Lower leg skin (tissue), 3 donors: Measurements from ENCODE around the gene MICALL2.

Experiments
- CTCF ChIP-seq, 3 donors: fragments of 450-650 bp; IDR thresholded peaks; one replicate each; pipeline ENCODE4 v1.5.1; 2016; ENCODE audit warnings: antibody characterized with exemption in 3 of 3, mild to moderate bottlenecking in 3 of 3, moderate library complexity in 2 of 3
- POLR2A ChIP-seq, 2 donors: fragments of 450-650 bp; IDR thresholded peaks; one replicate each; pipeline ENCODE4 v1.6.1; 2016 to 2017; ENCODE audit warnings: antibody characterized with exemption in 2 of 2, mild to moderate bottlenecking in 1 of 2, moderate library complexity in 1 of 2

GRCh38 chr7:1432411-1433082 lies 26.7 kb downstream of the MICALL2 start:
- TF ChIP-seq CTCF (IDR thresholded peaks at IDR 0.05) (peak in 1 of 3 donors; percentile 42), POLR2A (IDR thresholded peaks at IDR 0.05) (no peak)
